ENCODE data around the gene MEPE.
A peak's percentile ranks its signal among the peaks of the same experiment; 100 is the strongest.

Gene MEPE

GRCh38 chr4:87844452-87844851 lies 11.7 kb downstream of the MEPE start:
- DNase-seq: no peak

GRCh38 chr4:87846226-87846625 lies 13.5 kb downstream of the MEPE start:
- DNase-seq: no peak

GRCh38 chr4:87848622-87849351 lies 16.0 kb downstream of the MEPE start:
- DNase-seq: peak; percentile 21

GRCh38 chr4:87849612-87850011 lies 16.8 kb downstream of the MEPE start:
- no peak for DNase-seq

GRCh38 chr4:87851332-87851731 lies 18.6 kb downstream of the MEPE start:
- DNase-seq: no peak

- DNase-seq: no peak
These were observed 19.2 kb downstream of the MEPE start for GRCh38 chr4:87851953-87852352.

GRCh38 chr4:87853108-87853507 lies 20.3 kb downstream of the MEPE start:
- no peak for DNase-seq

- no peak for DNase-seq
These were observed 21.1 kb downstream of the MEPE start for GRCh38 chr4:87853891-87854290.

GRCh38 chr4:87855559-87855958 lies 22.8 kb downstream of the MEPE start:
- no peak for DNase-seq

GRCh38 chr4:87856816-87857215 lies 24.0 kb downstream of the MEPE start:
- no peak for DNase-seq

- DNase-seq: no peak
These were observed 25.0 kb downstream of the MEPE start for GRCh38 chr4:87857789-87858188.

GRCh38 chr4:87862236-87862635 lies 29.5 kb downstream of the MEPE start:
- no peak for DNase-seq

- DNase-seq: no peak
These were observed 30.7 kb downstream of the MEPE start for GRCh38 chr4:87863486-87863885.

GRCh38 chr4:87864321-87864720 lies 31.6 kb downstream of the MEPE start:
- DNase-seq: no peak

GRCh38 chr4:87865288-87865687 lies 32.5 kb downstream of the MEPE start:
- no peak for DNase-seq

- no peak for DNase-seq
These were observed 33.3 kb downstream of the MEPE start for GRCh38 chr4:87865960-87866598.

GRCh38 chr4:87868522-87868921 lies 35.8 kb downstream of the MEPE start:
- DNase-seq: no peak

GRCh38 chr4:87872028-87872427 lies 39.3 kb downstream of the MEPE start:
- DNase-seq: no peak

- no peak for DNase-seq
These were observed 42.4 kb downstream of the MEPE start for GRCh38 chr4:87875191-87875590.

GRCh38 chr4:87880106-87880505 lies 47.3 kb downstream of the MEPE start:
- DNase-seq: no peak

GRCh38 chr4:87881115-87881514 lies 48.3 kb downstream of the MEPE start:
- DNase-seq: no peak

- no peak for DNase-seq
These were observed 49.6 kb downstream of the MEPE start for GRCh38 chr4:87882321-87882720.

GRCh38 chr4:87882861-87883260 lies 50.1 kb downstream of the MEPE start:
- DNase-seq: no peak

- DNase-seq: no peak
These were observed 52.3 kb downstream of the MEPE start for GRCh38 chr4:87884976-87885549.
